ENCODE results near the gene ZC3H18. TPM values are rescaled to one million over a fixed set of nuclear protein-coding genes. Genes with fewer than 3 reads are reported as not detected.

The ZC3H18 gene
- total RNA-seq, 1 donor from 2014 or later, result 48.9 TPM

DNA sequence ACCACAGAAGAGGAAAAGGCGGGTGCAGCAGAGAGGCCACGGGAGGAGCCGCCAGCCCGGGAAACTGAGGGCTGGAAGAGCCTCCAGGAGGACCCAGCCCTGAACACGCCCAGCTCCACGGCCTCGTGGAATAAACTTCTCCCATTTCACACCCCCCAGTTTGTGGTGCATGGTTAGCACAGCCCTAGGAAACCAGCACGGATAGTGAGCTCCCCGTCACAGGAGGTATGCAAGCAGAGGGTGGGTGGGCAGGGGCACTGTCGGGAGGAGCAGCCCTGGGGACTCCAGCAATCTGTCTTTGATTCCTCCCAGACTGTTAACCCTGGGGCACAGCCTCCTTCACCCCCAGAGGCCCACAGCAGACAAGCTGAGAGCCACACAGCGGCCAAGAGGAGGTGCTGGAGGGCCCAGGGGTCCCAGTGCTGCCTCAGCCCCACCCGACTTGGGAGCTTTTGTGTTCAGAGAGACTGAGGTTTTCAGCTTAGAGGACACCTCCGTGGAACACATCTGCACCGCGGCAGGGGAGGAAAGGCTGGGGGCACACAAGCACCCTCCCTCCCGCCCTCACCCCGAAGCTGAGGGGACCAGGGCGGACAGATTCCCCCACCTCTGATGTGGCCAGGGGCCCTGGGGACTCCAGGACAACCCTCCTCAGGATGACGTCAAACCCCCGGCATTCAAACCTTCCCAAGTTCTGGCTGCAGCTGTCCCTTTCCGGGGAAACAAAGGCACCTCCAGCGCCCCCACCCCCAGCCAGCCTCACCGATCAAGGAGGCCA is 66.5 kb downstream of the ZC3H18 start:
- H3K36me3 Mint-ChIP-seq (ENCODE audit: unreplicated experiment), result no peaks in the 10 kb centered on the region
- no peaks in the 10 kb centered on the region for H3K27me3 Mint-ChIP-seq (ENCODE audit: unreplicated experiment)
- no peak for DNase-seq
- peaks cover 2% of the 10 kb centered on the region for H3K4me1 Mint-ChIP-seq (ENCODE audit: low read depth, unreplicated experiment)
- no peak overlapping the region for H3K4me3 Mint-ChIP-seq (ENCODE audit: unreplicated experiment)
- peaks cover 5% of the 10 kb centered on the region for H3K9me3 Mint-ChIP-seq (ENCODE audit: unreplicated experiment)
- TF ChIP-seq, protein P1, sequence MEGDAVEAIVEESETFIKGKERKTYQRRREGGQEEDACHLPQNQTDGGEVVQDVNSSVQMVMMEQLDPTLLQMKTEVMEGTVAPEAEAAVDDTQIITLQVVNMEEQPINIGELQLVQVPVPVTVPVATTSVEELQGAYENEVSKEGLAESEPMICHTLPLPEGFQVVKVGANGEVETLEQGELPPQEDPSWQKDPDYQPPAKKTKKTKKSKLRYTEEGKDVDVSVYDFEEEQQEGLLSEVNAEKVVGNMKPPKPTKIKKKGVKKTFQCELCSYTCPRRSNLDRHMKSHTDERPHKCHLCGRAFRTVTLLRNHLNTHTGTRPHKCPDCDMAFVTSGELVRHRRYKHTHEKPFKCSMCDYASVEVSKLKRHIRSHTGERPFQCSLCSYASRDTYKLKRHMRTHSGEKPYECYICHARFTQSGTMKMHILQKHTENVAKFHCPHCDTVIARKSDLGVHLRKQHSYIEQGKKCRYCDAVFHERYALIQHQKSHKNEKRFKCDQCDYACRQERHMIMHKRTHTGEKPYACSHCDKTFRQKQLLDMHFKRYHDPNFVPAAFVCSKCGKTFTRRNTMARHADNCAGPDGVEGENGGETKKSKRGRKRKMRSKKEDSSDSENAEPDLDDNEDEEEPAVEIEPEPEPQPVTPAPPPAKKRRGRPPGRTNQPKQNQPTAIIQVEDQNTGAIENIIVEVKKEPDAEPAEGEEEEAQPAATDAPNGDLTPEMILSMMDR (IDR thresholded peaks at IDR 0.05; ENCODE audit: partially characterized antibody, unreplicated experiment), result no peak
- no peak overlapping the region for H3K27ac Mint-ChIP-seq (ENCODE audit: unreplicated experiment)

DNA sequence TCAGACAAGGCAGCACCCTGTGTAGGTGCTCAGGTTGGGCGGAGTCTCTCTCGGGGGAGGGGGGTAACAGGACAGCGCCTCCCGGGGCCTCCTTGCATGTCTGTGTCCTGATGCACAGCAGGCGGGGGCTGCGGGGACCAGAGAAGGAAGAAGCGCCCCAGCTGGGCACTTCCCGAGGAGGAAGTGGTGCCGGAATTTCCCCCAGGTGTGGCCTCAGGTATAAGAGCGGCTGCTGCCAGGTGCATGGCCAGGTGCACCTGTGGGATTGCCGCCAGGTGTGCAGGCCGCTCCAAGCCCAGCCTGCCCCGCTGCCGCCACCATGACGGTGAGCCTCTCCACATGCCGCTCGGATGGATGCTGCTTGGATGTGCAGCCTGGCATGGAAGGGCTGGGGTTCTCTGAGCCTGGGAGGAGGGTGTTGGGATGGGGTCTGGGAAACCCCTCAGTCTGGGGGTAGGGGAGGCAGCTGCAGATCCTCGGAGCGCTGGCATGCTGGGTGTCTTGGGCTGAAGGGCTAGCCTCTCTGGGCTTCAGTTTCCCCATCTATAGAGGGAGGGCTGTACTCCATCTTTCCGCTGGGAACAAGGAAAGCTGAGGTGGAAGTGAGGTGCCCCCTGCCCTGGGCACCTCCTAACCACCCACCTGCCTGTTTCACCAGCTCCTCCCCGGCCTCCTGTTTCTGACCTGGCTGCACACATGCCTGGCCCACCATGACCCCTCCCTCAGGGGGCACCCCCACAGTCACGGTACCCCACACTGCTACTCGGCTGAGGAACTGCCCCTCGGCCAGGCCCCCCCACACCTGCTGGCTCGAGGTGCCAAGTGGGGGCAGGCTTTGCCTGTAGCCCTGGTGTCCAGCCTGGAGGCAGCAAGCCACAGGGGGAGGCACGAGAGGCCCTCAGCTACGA is 68.4 kb downstream of the ZC3H18 start, which contains the start of gene IL17C:
IL17C (plus strand) TSS at position 250 of the 908 bp plus-strand sequence; CDS start at position 320, 70 bp downstream.
- no peak for DNase-seq
- H3K27ac Mint-ChIP-seq (ENCODE audit: unreplicated experiment), result no peak within 1 kb of the TSS
- no peak within 1 kb of the TSS for H3K4me3 Mint-ChIP-seq (ENCODE audit: unreplicated experiment)
- TF ChIP-seq, protein P1 (IDR thresholded peaks at IDR 0.05; ENCODE audit: partially characterized antibody, unreplicated experiment), result no peak
- peaks cover 6% of the 10 kb centered on the region for H3K9me3 Mint-ChIP-seq (ENCODE audit: unreplicated experiment)
- no peaks in the 10 kb centered on the region for H3K27me3 Mint-ChIP-seq (ENCODE audit: unreplicated experiment)
- no peaks in the 10 kb centered on the region for H3K36me3 Mint-ChIP-seq (ENCODE audit: unreplicated experiment)
- H3K4me1 Mint-ChIP-seq (ENCODE audit: low read depth, unreplicated experiment), result peaks cover 2% of the 10 kb centered on the region

DNA sequence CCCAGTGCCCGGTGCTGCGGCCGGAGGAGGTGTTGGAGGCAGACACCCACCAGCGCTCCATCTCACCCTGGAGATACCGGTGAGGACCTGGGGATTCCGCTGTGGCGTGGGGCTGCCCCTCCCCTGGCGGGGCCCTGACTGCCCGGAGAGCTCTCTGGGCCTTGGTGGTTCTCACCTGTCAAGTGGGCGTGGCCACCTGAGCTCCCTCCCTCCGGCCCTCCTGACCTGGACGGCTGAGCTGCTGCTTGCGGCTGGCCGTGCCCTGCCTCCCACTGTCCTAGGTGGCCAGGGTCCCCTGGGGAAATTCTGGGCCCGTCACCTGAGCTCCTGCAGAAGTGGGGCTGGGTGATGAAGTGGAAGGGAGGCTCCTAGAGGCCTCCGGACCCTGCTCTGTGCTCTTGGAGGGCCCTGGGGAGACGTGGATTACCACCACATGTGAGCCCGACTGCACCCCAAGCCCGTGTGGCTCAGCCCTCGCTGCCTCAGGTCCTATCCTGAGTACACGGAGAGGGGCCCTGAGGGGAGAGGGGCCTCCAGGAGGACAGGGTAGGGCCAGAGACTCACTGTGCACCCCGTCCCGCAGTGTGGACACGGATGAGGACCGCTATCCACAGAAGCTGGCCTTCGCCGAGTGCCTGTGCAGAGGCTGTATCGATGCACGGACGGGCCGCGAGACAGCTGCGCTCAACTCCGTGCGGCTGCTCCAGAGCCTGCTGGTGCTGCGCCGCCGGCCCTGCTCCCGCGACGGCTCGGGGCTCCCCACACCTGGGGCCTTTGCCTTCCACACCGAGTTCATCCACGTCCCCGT is 69.2 kb downstream of the ZC3H18 start:
- H3K4me3 Mint-ChIP-seq (ENCODE audit: unreplicated experiment), result no peak overlapping the region
- H3K36me3 Mint-ChIP-seq (ENCODE audit: unreplicated experiment), result no peaks in the 10 kb centered on the region
- TF ChIP-seq, protein P1 (IDR thresholded peaks at IDR 0.05; ENCODE audit: partially characterized antibody, unreplicated experiment), result no peak
- H3K27me3 Mint-ChIP-seq (ENCODE audit: unreplicated experiment), result peaks cover 2% of the 10 kb centered on the region
- peaks cover 6% of the 10 kb centered on the region for H3K9me3 Mint-ChIP-seq (ENCODE audit: unreplicated experiment)
- H3K27ac Mint-ChIP-seq (ENCODE audit: unreplicated experiment), result no peak overlapping the region
- DNase-seq, result no peak
- H3K4me1 Mint-ChIP-seq (ENCODE audit: low read depth, unreplicated experiment), result peaks cover 2% of the 10 kb centered on the region

DNA sequence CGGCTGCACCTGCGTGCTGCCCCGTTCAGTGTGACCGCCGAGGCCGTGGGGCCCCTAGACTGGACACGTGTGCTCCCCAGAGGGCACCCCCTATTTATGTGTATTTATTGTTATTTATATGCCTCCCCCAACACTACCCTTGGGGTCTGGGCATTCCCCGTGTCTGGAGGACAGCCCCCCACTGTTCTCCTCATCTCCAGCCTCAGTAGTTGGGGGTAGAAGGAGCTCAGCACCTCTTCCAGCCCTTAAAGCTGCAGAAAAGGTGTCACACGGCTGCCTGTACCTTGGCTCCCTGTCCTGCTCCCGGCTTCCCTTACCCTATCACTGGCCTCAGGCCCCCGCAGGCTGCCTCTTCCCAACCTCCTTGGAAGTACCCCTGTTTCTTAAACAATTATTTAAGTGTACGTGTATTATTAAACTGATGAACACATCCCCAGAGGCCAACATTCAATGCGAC is 69.9 kb downstream of the ZC3H18 start:
- H3K4me3 Mint-ChIP-seq (ENCODE audit: unreplicated experiment), result no peak overlapping the region

More for the DNA sequence above, 69.9 kb downstream of the ZC3H18 start:
- Mint-ChIP-seq H3K9me3 (ENCODE audit: unreplicated experiment) (peaks cover 8% of the 10 kb centered on the region), H3K36me3 (ENCODE audit: unreplicated experiment) (no peaks in the 10 kb centered on the region), H3K4me1 (ENCODE audit: low read depth, unreplicated experiment) (peaks cover 2% of the 10 kb centered on the region), H3K27me3 (ENCODE audit: unreplicated experiment) (peaks cover 2% of the 10 kb centered on the region), H3K27ac (ENCODE audit: unreplicated experiment) (no peak overlapping the region)
- TF ChIP-seq, protein P1 (IDR thresholded peaks at IDR 0.05; ENCODE audit: partially characterized antibody, unreplicated experiment), result no peak
- DNase-seq, result no peak
